Mucosa of descending colon (tissue), 3 donors: Measurements from ENCODE around the gene RHBDD1. TPM values are rescaled to one million over a fixed set of nuclear protein-coding genes. Genes with fewer than 3 reads are reported as not detected.

ENCODE experiments used
- ATAC-seq: fragments of 200-7000 bp; cut with Tn5 transposase; one replicate; pipeline ENCODE4 v1.9.1; 2020; ENCODE audit warnings: mild to moderate bottlenecking, moderate library complexity
- DNase-seq, 3 donors: peaks; one replicate each; pipeline ENCODE4 v3.0.0-alpha.2; 2020
- H3K36me3 ChIP-seq: fragments of 200-600 bp; one replicate; pipeline ENCODE4 v1.8.0; 2021; ENCODE audit warnings: low read depth, mild to moderate bottlenecking
- H3K4me1 ChIP-seq: fragments of 200-600 bp; one replicate; pipeline ENCODE4 v1.8.0; 2021; ENCODE audit warnings: low read depth, mild to moderate bottlenecking
- H3K4me3 ChIP-seq: fragments of 200-600 bp; one replicate; pipeline ENCODE4 v1.8.0; 2021; ENCODE audit warnings: mild to moderate bottlenecking
- H3K9me3 ChIP-seq: fragments of 200-600 bp; one replicate; pipeline ENCODE4 v1.8.0; 2021; ENCODE audit warnings: mild to moderate bottlenecking
- intact Hi-C, 2 donors: fragments of 100-400 bp; cut with DNase I in 1 of 2; cut with micrococcal nuclease in 1 of 2; formaldehyde crosslinking; loops; one replicate each; pipeline versions ENCODE4 v1.11.0 to v1.11.1; 2022; cut with DNase I, micrococcal nuclease
- total RNA-seq, 3 donors: library from RNA; stranded (reverse); fragmentation: NEBNext Ultra II Directional in 2 of 3; extraction: Animal tissue kit (Norgen Biotek cat#: 25700) in 2 of 3; gene quantifications; one replicate each; pipeline versions ENCODE4 v1.2.1 to v1.2.4, GENCODE V29; 2021 to 2023
- TF ChIP-seq, protein P1 (sequence below): fragments of 200-600 bp; IDR thresholded peaks from one replicate; pipeline ENCODE4 v1.8.0; 2022; ENCODE audit warnings: antibody characterized with exemption, mild to moderate bottlenecking
- donor health status: DM: no; HTN: no; CAD: no; lungs with moderate emphysema.
- donor health status: DM: no; HTN: no; CAD: no.
- donor health status: DM: no; HTN: yes; CAD: no.

The RHBDD1 gene
- total RNA-seq, 3 donors from 2014 or later = 28.7 to 41.6 (median 30.5) TPM

DNA sequence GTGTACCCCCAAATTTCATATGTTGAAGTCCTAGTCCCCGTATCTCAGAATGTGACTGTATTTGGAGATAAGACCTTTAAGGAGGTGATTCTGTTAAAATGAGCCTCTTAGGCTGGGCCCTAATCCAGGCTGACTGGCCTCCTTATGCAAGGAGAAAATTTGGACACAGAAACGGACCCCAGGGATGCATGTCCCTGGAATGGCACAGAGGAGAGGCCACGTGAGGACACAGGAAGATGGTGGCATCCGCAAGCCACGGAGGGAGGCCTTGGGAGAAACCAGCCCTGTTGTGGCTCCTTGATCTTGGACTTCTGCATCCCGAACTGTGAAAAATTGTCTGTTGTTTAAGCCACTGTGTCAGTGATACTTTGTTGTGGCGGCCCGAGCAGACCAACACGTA is 177.5 kb downstream of the RHBDD1 start:
- intact Hi-C loops = no loop called here
- TF ChIP-seq, protein P1, sequence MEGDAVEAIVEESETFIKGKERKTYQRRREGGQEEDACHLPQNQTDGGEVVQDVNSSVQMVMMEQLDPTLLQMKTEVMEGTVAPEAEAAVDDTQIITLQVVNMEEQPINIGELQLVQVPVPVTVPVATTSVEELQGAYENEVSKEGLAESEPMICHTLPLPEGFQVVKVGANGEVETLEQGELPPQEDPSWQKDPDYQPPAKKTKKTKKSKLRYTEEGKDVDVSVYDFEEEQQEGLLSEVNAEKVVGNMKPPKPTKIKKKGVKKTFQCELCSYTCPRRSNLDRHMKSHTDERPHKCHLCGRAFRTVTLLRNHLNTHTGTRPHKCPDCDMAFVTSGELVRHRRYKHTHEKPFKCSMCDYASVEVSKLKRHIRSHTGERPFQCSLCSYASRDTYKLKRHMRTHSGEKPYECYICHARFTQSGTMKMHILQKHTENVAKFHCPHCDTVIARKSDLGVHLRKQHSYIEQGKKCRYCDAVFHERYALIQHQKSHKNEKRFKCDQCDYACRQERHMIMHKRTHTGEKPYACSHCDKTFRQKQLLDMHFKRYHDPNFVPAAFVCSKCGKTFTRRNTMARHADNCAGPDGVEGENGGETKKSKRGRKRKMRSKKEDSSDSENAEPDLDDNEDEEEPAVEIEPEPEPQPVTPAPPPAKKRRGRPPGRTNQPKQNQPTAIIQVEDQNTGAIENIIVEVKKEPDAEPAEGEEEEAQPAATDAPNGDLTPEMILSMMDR = no peak
- DNase-seq (no peak), ATAC-seq (no peak)
- Histone ChIP-seq H3K9me3 (no peaks in the 10 kb centered on the region), H3K36me3 (no peaks in the 10 kb centered on the region), H3K4me1 (no peaks in the 10 kb centered on the region), H3K4me3 (no peak overlapping the region)

DNA sequence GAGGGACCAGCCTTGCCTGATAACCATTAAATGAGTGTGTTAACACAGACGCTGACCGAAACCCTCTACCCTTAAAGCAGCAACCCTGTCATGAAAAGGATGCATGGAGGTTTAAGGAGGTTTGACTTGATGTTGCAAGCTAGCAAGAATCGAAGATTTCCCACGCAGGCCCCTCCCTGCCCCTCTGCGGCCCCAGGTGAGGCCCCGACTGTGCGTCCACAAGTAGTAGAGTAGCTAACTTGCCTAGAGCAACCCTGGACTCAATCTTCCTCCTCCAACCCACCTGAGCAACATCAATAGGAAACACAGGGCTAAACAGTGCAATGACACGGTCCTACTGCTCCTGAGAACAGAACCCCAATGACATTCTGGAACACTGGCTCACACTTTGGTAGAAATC is 178.0 kb downstream of the RHBDD1 start:
- no peaks in the 10 kb centered on the region for H3K36me3 ChIP-seq
- no peaks in the 10 kb centered on the region for H3K4me1 ChIP-seq
- intact Hi-C loops = no loop called here
- ATAC-seq = no peak
- TF ChIP-seq, protein P1 = no peak
- no peak for DNase-seq
- no peak overlapping the region for H3K4me3 ChIP-seq
- no peaks in the 10 kb centered on the region for H3K9me3 ChIP-seq

DNA sequence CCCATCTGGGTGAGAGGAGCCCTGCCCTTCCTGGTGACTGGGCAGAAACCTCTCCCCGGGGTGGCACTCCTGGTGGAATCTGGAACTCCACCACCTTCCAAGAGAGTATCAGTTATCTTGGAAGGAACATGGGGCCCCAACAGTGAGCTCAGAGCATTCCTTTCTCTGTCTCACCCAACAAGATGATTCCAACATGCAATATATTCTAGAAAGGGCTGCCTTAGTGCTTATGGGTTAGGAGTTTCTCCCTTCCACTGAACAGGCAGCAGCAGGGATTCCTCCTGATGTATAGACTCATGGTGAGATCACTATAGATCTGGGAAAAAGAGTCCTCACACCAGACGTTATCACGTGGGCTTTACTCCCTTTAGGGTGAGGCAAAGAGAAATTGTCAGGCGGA is 181.0 kb downstream of the RHBDD1 start:
- TF ChIP-seq, protein P1 = no peak
- Histone ChIP-seq H3K4me1 (no peaks in the 10 kb centered on the region), H3K36me3 (no peaks in the 10 kb centered on the region), H3K9me3 (no peaks in the 10 kb centered on the region), H3K4me3 (no peak overlapping the region)
- DNase-seq (no peak), ATAC-seq (no peak)
- intact Hi-C loops = no loop called here

DNA sequence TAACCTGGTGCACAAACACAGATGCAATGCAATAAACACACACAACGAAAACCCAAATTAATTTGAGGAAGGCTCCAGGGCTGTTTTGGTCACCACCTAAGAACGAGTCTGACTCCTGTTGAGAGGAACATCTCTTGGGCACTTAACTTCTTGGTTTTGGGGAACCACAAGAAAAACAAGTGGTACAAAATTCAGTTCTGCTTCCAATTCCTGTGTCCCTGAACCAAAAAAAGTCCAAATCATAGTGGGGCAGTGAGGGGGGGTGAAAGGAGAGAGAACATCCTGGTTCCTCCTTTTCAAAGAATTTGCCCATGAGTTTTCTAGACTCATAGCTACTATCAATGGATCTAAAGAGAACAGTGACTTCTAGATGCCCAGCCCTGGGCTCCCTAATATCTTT is 184.6 kb downstream of the RHBDD1 start:
- TF ChIP-seq, protein P1 = no peak
- intact Hi-C loops = no loop called here
- ATAC-seq = no peak

DNA sequence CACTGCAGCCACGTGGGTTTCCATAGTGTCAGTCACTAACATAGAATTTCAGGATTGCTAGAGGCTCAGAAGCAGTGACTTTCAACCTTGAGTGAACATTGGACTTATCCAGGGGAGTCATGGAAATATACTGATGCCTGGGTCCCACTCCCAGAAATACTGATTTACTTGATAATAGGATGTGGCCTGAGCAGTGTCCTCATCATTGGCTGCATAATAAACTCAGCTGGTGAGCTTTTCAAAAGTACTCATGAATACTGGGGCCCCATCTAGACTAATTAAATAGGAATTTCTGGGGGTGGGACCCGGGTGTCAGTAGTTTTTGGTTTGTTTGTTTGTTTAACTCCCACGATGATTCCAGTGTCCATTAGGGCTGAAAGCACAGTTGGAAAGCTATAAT is 186.8 kb downstream of the RHBDD1 start:
- no peak for ATAC-seq
- H3K4me1 ChIP-seq = no peaks in the 10 kb centered on the region
- H3K4me3 ChIP-seq = no peak overlapping the region
- H3K36me3 ChIP-seq = no peaks in the 10 kb centered on the region
- no peak for DNase-seq
- H3K9me3 ChIP-seq = no peaks in the 10 kb centered on the region
- intact Hi-C loops = no loop called here
- TF ChIP-seq, protein P1 = no peak

More for the DNA sequence above, 184.6 kb downstream of the RHBDD1 start:
- H3K36me3 ChIP-seq = no peaks in the 10 kb centered on the region
- no peaks in the 10 kb centered on the region for H3K4me1 ChIP-seq
- H3K4me3 ChIP-seq = no peak overlapping the region
- DNase-seq = no peak
- H3K9me3 ChIP-seq = no peaks in the 10 kb centered on the region

DNA sequence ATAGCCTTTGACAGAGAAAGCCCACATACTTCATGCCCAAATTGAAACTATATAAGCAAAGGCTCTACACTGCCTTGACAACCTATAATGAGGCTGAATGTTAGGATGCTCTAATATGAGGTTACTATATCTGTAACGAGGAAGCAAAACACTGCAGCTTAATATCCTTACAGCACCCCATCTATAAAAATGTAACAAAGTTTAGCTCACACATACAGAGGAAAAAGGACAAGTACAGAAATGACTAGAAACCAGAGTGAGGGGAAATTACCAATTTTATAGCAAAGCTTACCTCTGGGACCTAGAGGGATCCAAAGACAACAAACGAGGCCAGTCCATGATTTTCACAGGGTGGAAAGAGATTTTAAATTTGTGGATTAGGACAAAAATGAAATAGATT is 189.7 kb downstream of the RHBDD1 start:
- intact Hi-C loops = no loop called here
- H3K36me3 ChIP-seq = no peaks in the 10 kb centered on the region
- TF ChIP-seq, protein P1 = no peak
- H3K4me1 ChIP-seq = no peaks in the 10 kb centered on the region
- H3K9me3 ChIP-seq = no peaks in the 10 kb centered on the region
- DNase-seq (no peak), ATAC-seq (no peak)
- H3K4me3 ChIP-seq = no peak overlapping the region
